Stimulated activated CD8-positive, alpha-beta memory T cell treated with anti-CD3 and anti-CD28 coated beads, Interleukin-12 subunit alpha, Interleukin-12 subunit beta, amount 100 ng/mL, for 24 hours (primary cell): ENCODE measurements around the gene PRELID2.
"Not testable (repeated sequence)": the region's sequence is repeated elsewhere in the genome, so short reads cannot be mapped to it uniquely, and the experiment has no call there.

ENCODE experiments used
- DNase-seq: peaks from one replicate; pipeline ENCODE4 v3.0.0-alpha.2; 2020; ENCODE audit errors: extremely low read depth

Gene PRELID2

DNA sequence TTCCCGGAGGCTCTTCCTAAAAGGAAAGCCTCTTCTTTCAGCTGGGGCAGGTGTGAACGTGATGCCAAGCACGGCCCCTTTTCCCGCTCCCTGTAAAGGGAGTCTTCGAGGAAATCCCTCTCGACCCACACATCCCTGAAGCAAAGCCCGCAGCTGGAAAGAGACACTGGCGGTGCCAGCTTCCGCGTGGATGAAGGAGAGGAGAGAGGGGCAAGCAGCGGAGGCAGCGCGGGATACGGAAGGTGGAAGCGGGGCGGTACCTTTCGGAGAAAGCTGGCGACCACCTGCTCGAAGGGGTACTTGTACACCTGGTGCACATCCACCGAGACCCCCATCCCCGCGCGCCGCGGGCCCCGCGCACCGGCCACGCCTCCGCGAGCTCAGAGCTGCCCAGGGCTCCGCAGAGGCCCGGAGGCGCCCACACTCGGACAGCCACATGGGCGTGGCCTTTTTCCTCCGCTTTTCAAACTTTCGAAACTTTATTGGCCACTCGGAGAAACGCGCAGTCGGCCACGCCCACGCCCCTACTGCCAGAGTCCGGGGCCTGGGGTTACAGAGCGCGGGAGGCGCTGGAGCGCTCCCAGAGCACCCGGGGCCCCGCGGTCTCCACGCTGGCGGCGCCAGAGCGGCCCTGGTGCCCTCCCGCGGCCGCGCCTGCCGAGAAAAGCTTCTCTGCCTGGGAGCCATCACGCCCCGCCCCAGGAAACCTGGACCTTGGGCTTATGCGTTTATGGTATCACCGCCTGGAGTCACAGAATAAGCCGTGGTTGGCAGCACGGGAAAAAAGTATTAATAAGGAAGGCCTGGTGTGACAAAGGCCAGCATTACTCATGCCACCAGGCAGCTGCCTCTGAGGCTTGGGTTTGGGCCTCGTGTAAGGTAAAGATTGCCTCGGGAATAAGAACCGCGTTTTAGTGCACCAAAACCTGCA, at the start of gene PRELID2:
TSS of gene PRELID2 (minus strand) at position 426 of the 931 bp plus-strand sequence. CDS start at position 335, 91 bp downstream.
- DNase-seq = no peak

DNA sequence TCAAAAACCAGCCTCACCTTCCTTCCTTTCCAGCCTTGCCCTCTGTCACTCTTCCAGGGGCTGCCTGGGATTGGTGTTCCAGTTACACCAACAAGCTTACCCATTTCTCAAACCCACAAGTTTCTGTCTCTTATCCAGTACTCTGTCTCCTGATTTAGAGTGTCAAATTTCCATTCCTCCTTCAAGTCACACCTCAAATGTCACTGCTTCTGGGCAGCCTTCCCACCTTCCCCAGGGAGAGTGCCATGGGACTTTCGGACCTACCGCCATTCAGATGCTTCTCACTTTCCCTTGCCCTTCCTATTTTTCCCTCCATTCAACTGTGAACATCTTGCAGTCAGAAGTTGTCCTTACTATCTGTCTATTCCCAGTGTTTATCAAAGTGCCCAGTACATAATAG, 39.6 kb upstream of the PRELID2 start:
- no peak for DNase-seq

DNA sequence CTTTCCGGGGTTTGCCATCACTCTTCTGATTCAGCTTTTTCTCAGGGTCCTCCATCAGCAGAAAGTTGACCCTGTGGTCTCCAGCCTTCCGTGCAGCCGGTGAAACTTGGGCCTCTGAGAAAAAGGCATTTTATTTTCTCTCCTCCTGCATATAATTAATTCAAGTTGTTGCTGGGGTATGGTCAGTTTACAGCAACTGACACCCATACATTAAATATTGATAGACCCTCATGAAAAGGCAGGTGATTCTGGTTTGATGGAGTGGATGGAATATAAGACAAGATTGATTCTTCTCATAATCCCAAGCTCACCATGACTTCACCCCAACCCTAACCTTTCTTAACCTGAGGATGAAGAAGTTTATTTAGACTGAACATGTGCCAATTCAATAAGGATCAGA, 37.8 kb upstream of the PRELID2 start, which contains the start of gene GRXCR2:
TSS of gene GRXCR2 (minus strand) at position 101 of the 400 bp plus-strand sequence. CDS start at position 55, 46 bp downstream.
- no peak for DNase-seq

- DNase-seq = no peak
Observed at GRCh38 chr5:145872486-145872885, 37.3 kb upstream of the PRELID2 start.

DNA sequence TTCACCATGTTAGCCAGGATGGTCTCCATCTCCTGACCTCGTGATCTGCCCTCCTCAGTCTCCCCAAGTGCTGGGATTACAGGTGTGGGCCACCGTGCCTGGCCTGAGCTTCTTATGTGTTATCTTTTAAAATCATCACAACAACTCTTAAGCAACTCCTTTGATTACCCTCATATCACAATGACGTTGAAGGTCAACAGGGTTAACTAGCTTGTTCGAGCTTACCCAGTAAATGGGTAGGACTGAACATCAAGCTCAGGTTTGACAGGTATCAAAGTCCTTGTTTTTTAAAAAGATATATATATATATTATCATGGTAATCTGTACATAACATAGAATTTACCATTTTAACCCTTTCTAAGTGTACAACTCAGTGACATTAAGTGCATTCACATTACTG, 34.6 kb upstream of the PRELID2 start:
- no peak for DNase-seq

DNA sequence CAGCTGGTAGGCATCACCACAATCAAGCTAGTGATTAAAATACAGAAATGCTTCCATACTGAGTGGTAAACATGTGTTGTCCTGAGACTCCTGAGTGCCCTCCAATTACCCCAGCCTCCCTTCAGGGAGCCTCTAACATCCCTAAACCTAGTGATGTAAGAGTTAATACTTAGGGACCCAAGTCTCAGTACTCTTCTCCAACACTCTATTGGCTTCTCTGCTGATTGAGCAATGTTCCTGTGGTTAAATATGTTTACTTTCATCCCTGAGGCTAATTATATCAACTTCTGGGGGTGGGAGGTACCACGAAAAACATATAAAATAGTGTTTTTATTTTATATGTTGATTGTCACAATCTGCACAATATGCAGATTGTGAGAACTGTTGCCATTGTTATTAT, 32.7 kb upstream of the PRELID2 start:
- no peak for DNase-seq

GRCh38 chr5:145864432-145864831, 29.3 kb upstream of the PRELID2 start:
- not testable (repeated sequence) for DNase-seq

GRCh38 chr5:145863003-145863402, 27.9 kb upstream of the PRELID2 start:
- DNase-seq = no peak

DNA sequence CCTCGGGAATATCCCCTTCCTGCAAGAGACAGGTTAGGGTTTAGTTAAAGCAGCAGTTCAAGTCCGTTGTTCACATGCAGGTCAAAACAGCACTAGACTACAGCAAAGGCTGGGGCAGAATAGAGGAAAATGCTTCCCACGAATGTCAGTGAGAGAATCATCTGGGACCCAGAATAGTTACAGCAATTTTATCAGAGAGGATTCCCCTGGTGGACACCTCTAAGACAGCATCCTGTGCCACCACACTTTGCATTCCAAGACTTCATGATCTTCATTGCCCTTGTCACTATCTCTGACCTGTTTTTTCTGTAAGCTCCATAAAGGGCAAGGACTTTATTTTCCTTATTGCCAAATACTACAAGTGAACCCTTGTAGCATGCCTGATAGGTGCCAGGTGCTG, 24.8 kb upstream of the PRELID2 start:
- DNase-seq = no peak

GRCh38 chr5:145859453-145859852, 24.3 kb upstream of the PRELID2 start:
- DNase-seq = no peak

DNA sequence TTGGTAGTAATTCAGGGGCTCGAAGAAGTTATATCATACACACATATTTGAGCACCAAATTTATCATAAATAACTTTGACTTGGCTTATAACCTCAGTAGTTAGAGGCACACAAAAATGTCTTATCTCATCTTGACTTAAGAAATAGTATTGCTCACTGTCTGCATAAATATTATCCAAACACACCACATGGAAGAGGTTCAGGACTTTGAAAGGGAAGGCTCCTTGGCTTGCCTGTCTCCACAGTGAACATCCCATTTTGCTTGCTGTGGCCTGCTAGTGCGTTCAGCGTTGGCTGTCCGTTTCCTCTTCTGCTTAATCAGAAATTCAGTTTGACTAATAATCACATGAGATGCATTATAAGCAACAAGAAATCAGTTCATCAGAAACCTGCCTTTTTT, 23.8 kb upstream of the PRELID2 start:
- no peak for DNase-seq

- no peak for DNase-seq
Observed at GRCh38 chr5:145856285-145856818, 21.2 kb upstream of the PRELID2 start.

DNA sequence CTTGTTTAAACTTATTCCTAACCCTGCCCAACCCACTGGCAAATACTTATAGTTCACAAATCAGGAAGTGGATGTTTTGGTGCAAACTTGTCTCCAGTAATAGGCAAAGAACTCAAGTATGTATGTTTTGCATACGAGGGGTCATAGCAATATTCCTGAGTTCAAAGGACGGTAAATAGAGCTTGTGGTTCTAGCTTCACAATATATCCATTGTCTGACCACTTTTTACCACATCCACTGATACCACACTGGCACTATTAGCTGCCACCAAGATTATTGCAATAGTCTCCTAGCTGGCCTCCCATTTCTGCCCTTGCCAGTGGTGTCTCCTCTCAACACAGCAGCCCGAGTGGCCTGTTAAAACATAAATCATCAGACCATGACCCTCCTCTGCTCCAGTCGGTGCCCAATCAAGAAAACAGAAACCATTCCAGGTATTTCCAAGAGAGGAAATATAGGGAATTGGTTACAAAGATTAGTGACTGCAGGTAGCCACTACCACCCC, 20.7 kb upstream of the PRELID2 start:
- no peak for DNase-seq

- DNase-seq = no peak
Observed at GRCh38 chr5:145854651-145855258, 19.6 kb upstream of the PRELID2 start.

DNA sequence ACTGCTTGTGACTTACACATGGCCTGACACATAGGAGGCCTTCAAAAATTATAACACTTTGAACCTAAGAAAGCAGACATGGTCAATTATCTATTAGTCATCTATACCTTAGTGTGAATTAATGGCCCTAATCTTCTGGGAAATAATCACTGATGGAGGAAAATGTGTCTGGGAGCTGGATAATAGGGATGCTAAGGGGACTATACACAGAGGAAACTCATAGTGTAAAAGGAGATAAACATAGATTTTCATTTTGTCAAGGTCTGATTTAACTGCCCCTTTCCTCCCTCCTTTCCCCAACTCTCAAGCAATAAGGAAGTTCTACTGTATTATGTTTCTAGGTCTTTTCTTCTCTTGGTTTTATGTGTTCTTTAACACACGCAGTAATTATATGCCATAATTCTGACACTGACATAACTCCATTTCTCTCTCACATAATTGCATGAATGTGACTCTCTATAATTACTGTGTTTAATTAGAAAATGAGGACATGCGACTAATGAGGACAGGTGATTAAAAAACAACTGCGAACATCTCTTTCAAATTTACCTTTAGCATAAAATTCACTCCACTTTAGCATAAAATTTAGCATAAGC, 18.7 kb upstream of the PRELID2 start:
- no peak for DNase-seq

DNA sequence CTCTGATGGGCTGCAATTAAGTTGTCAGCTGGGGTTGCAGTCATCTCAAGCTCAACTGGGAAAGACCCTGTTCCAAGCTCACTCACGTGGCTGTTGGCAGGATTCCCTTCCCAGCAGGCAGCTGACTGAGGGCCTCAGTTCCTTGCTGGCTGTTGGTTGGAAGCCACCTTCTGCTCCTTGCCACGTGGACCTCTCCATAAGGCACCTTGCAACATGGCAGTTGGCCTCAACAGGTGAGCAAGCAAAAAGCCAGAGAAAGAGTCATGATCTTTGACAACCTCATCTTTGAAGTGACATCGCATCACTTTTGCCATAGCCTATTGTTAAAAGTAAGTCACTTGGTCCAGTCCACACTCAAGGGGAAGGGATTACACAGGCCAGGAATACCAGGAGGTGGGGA, 17.8 kb upstream of the PRELID2 start:
- DNase-seq = no peak

DNA sequence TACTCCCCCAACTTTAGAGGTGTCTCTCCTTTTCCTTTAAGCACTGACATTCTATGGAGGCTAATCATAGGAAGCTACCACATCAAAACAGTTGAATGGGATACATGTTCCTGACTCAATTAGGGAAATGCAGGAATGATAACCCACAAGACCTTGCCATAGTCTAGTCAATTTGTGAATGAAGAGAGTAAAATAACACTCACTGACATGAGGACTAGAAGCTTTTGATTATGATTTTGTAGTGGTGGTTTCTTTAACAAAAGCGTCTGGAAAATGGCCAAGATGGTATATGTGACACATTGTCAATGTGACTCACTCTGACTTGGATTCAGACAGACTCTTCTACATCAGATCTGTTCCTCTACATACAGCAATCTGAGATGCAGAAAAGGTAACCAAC, 13.7 kb upstream of the PRELID2 start:
- no peak for DNase-seq

- no peak for DNase-seq
Observed at GRCh38 chr5:145847499-145848497, 12.7 kb upstream of the PRELID2 start.

- no peak for DNase-seq
Observed at GRCh38 chr5:145846081-145846480, 10.9 kb upstream of the PRELID2 start.

- DNase-seq = no peak
Observed at GRCh38 chr5:145841299-145841698, 6.2 kb upstream of the PRELID2 start.
